GM12878 (cell line): ENCODE data around the gene RBM4B. TPM values are rescaled to one million over a fixed set of nuclear protein-coding genes. Genes with fewer than 3 reads are reported as not detected.

ENCODE experiments used
- BRCA1 ChIP-seq: IDR thresholded peaks from 2 replicates; pipeline ENCODE4 v1.6.1; 2011; ENCODE audit warnings: low read depth, low read length, improper control_type of control experiment
- CEBPB ChIP-seq, 2 experiments: fragments of 150-350 bp in 1 of 2; IDR thresholded peaks; 2 replicates each; pipeline ENCODE4 v1.6.1; 2012 to 2014; ENCODE audit warnings: low read depth in 2 of 2, low read length in 2 of 2, borderline replicate concordance in 1 of 2, inconsistent platforms in 1 of 2
- CREB1 ChIP-seq: IDR thresholded peaks from 2 replicates; pipeline ENCODE4 v1.6.1; 2012; ENCODE audit warnings: low read depth, mild to moderate bottlenecking, inconsistent platforms
- DPF2 ChIP-seq: fragments of 450-650 bp; IDR thresholded peaks from 2 replicates; pipeline ENCODE4 v1.6.1; 2017; ENCODE audit warnings: mild to moderate bottlenecking
- LARP7 ChIP-seq: fragments of 450-650 bp; IDR thresholded peaks from 2 replicates; pipeline ENCODE4 v1.6.1; 2017; ENCODE audit warnings: mild to moderate bottlenecking
- MXI1 ChIP-seq: fragments of 150-350 bp; IDR thresholded peaks from 2 replicates; pipeline ENCODE4 v1.6.1; 2011; ENCODE audit warnings: low read depth, mild to moderate bottlenecking, inconsistent platforms, low read length, improper control_type of control experiment
- MYC ChIP-seq: IDR thresholded peaks from 2 replicates; pipeline ENCODE4 v1.6.1; 2011; ENCODE audit warnings: mild to moderate bottlenecking, low read length, moderate library complexity, inconsistent platforms; ENCODE audit not compliant: insufficient read depth, insufficient replicate concordance, insufficient read length, severe bottlenecking
- NBN ChIP-seq: fragments of 450-650 bp; IDR thresholded peaks from 2 replicates; pipeline ENCODE4 v1.6.1; 2016
- NFIC ChIP-seq: IDR thresholded peaks from 2 replicates; pipeline ENCODE4 v1.6.1; 2012; ENCODE audit warnings: low read depth, mild to moderate bottlenecking, inconsistent platforms, low read length, moderate library complexity
- PML ChIP-seq: IDR thresholded peaks from 2 replicates; pipeline ENCODE4 v1.6.1; 2012; ENCODE audit warnings: low read length, inconsistent platforms
- POLR2AphosphoS5 ChIP-seq: IDR thresholded peaks from 2 replicates; pipeline ENCODE4 v1.6.1; 2011; ENCODE audit warnings: mild to moderate bottlenecking, low read length, inconsistent platforms
- RCOR1 ChIP-seq: conservative IDR thresholded peaks from 2 replicates; pipeline ENCODE4 v1.6.1; 2012; ENCODE audit warnings: low read depth, low read length, improper control_type of control experiment
- RELA ChIP-seq: fragments of 450-650 bp; IDR thresholded peaks from 2 replicates; pipeline ENCODE4 v1.8.0; 2014; ENCODE audit warnings: borderline replicate concordance; ENCODE audit not compliant: partially characterized antibody
- RUNX3 ChIP-seq: IDR thresholded peaks from 2 replicates; pipeline ENCODE4 v1.6.1; 2012; ENCODE audit warnings: low read length, inconsistent platforms
- SIN3A ChIP-seq: IDR thresholded peaks from 2 replicates; pipeline ENCODE4 v1.6.1; 2012; ENCODE audit warnings: low read depth, low read length, improper control_type of control experiment
- SMAD5 ChIP-seq: IDR thresholded peaks from 2 replicates; pipeline ENCODE4 v1.6.1; 2016; ENCODE audit warnings: antibody characterized with exemption, low read depth
- SP1 ChIP-seq: IDR thresholded peaks from one replicate; pipeline ENCODE4 v1.6.1; 2011; ENCODE audit warnings: low read depth, low read length
- SRF ChIP-seq, 2 experiments: IDR thresholded peaks; 2 replicates each; pipeline ENCODE4 v1.6.1; 2011; ENCODE audit warnings: low read depth in 2 of 2, low read length in 2 of 2, mild to moderate bottlenecking in 1 of 2, moderate library complexity in 1 of 2
- TBL1XR1 ChIP-seq: IDR thresholded peaks from 2 replicates; pipeline ENCODE4 v1.6.1; 2012; ENCODE audit warnings: low read depth, low read length, improper control_type of control experiment
- TCF3 ChIP-seq: IDR thresholded peaks from 2 replicates; pipeline ENCODE4 v1.6.1; 2012; ENCODE audit warnings: low read depth, mild to moderate bottlenecking, low read length, borderline replicate concordance; ENCODE audit not compliant: insufficient read depth
- ZBED1 ChIP-seq: IDR thresholded peaks from 2 replicates; pipeline ENCODE4 v1.6.1; 2016; ENCODE audit warnings: borderline replicate concordance
- ZNF207 ChIP-seq: fragments of 450-650 bp; IDR thresholded peaks from 2 replicates; pipeline ENCODE4 v1.6.1; 2014; ENCODE audit warnings: antibody characterized with exemption, mild to moderate bottlenecking, borderline replicate concordance
- ZNF217 ChIP-seq: fragments of 450-650 bp; IDR thresholded peaks from 2 replicates; pipeline ENCODE4 v1.6.1; 2017; ENCODE audit warnings: antibody characterized with exemption, mild to moderate bottlenecking
- ZSCAN29 ChIP-seq: fragments of 450-650 bp; IDR thresholded peaks from 2 replicates; pipeline ENCODE4 v1.6.1; 2017; ENCODE audit warnings: mild to moderate bottlenecking, moderate library complexity
- ZZZ3 ChIP-seq: IDR thresholded peaks from 2 replicates; pipeline ENCODE4 v1.6.1; 2011; ENCODE audit warnings: low read depth; ENCODE audit not compliant: control insufficient read depth, insufficient read length
- polyA plus RNA-seq, 11 experiments: library from polyadenylated mRNA; depleted of rRNA in 4 of 11; unstranded in 6 of 11; stranded (reverse) in 5 of 11; fragments of >200 nt; fragmentation: Nextera tagmentation in 4 of 11; fragmentation: Illumina TruSeq in 1 of 11; extraction: Ambion mirVana in 4 of 11; extraction: Trizol in 1 of 11; gene quantifications; 1 replicate in 1 of 11; 2 replicates in 10 of 11; pipeline versions ENCODE4 v1.2.1 to v1.2.3, GENCODE V29; 2011 to 2016; ENCODE audit warnings: inconsistent platforms in 2 of 11, missing spikeins in 2 of 11, low read depth in 1 of 11
- total RNA-seq, 4 experiments: library from RNA; depleted of rRNA in 3 of 4; stranded (reverse); fragments of >200 nt in 3 of 4; fragmentation: Illumina TruSeq in 1 of 4; extraction: Trizol in 1 of 4; gene quantifications; 2 replicates each; pipeline versions ENCODE4 v1.2.1 to v1.2.3, GENCODE V29; 2013 to 2021
- TF ChIP-seq, protein P1 (sequence below): IDR thresholded peaks from 2 replicates; pipeline ENCODE4 v1.6.1; 2011; ENCODE audit warnings: borderline replicate concordance, low read depth, mild to moderate bottlenecking, moderate library complexity, low read length; ENCODE audit not compliant: insufficient read depth, poor library complexity, severe bottlenecking
- TF ChIP-seq, protein P2 (sequence below): IDR thresholded peaks from 2 replicates; pipeline ENCODE4 v1.6.1; 2012; ENCODE audit warnings: low read depth, low read length, improper control_type of control experiment
- TF ChIP-seq, protein P3 (sequence below): fragments of 450-650 bp; IDR thresholded peaks from 2 replicates; pipeline ENCODE4 v1.6.1; 2016; ENCODE audit warnings: mild to moderate bottlenecking

The RBM4B gene
- total and polyA plus RNA-seq, 10 of the 15 experiments (the other 5 are each of a cell fraction or from before 2014, with no cell fraction given), result 16.1 to 37.0 (median 21.6) TPM

DNA sequence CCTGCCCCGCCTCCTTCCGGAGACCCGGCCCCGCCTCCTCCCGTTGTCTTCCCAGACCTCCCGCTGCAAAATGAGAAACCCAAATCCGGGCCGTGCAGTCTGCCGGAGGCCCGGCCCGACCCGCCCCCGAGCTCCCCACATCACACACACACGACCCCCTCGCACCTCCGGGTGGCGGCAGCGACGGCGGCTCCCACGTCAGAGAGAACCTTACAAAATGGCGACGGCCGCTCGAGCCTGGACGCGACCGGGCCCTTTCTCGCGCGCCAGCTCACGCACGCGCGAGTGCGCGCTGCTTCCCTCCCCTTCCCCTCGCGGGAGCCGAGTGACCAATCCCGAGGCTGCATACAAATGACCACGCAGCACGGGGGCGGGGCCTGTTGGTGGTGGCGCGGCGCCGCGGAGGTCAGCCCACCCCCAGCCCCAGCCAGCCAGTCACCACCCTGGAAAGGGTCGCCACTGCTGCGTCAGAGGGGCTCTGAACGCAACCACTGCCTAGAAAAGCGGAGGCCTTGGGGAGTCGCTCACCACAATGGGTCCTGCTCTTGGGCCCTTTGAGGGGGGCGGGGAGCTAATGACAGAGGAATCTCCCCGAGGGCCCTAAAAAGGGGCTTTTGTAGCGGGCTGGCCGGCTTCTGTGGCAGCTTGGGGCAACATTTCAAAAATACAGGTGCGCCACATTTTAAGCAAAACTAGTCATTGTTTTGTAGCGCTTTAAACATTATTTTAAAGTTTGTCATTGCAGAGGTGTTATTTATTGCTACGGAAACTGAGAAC, at the start of gene RBM4B (continued):
- TF ChIP-seq, protein P1, sequence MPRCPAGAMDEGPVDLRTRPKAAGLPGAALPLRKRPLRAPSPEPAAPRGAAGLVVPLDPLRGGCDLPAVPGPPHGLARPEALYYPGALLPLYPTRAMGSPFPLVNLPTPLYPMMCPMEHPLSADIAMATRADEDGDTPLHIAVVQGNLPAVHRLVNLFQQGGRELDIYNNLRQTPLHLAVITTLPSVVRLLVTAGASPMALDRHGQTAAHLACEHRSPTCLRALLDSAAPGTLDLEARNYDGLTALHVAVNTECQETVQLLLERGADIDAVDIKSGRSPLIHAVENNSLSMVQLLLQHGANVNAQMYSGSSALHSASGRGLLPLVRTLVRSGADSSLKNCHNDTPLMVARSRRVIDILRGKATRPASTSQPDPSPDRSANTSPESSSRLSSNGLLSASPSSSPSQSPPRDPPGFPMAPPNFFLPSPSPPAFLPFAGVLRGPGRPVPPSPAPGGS, result peak; percentile 95
- TF ChIP-seq ZNF207, result no peak
- TF ChIP-seq RELA, result peak; percentile 67
- no peak for TF ChIP-seq ZNF217
- no peak for TF ChIP-seq CEBPB (IDR thresholded peaks at IDR 0.05; ENCODE audit: borderline replicate concordance in 1 of 2, low read depth in 2 of 2, low read length in 2 of 2)
- TF ChIP-seq ZZZ3, result no peak
- TF ChIP-seq, protein P2, sequence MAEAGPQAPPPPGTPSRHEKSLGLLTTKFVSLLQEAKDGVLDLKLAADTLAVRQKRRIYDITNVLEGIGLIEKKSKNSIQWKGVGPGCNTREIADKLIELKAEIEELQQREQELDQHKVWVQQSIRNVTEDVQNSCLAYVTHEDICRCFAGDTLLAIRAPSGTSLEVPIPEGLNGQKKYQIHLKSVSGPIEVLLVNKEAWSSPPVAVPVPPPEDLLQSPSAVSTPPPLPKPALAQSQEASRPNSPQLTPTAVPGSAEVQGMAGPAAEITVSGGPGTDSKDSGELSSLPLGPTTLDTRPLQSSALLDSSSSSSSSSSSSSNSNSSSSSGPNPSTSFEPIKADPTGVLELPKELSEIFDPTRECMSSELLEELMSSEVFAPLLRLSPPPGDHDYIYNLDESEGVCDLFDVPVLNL, result peak; percentile 76
- no peak for TF ChIP-seq ZSCAN29
- peak; percentile 49; the same call in 1 of the 2 replicates for TF ChIP-seq DPF2
- peak; percentile 68; the same call in 1 of the 2 replicates for TF ChIP-seq SIN3A
- TF ChIP-seq RCOR1, result no peak
- TF ChIP-seq NBN, result peak; percentile 67; the same call in 1 of the 2 replicates
- peak; percentile 81; the same call in 1 of the 2 replicates for TF ChIP-seq PML
- TF ChIP-seq TBL1XR1, result no peak
- peak; percentile 68; the same call in 1 of the 2 replicates for TF ChIP-seq SMAD5
- TF ChIP-seq MXI1, result peak; percentile 99
- no peak for TF ChIP-seq MYC
- 0 out of 2 replicates have a peak, but pooled peaks have one; percentile 17 for TF ChIP-seq TCF3
- peak; percentile 71 for TF ChIP-seq BRCA1
- no peak for TF ChIP-seq ZBED1
- peak; percentile 51 for TF ChIP-seq RUNX3
- TF ChIP-seq, protein P3, sequence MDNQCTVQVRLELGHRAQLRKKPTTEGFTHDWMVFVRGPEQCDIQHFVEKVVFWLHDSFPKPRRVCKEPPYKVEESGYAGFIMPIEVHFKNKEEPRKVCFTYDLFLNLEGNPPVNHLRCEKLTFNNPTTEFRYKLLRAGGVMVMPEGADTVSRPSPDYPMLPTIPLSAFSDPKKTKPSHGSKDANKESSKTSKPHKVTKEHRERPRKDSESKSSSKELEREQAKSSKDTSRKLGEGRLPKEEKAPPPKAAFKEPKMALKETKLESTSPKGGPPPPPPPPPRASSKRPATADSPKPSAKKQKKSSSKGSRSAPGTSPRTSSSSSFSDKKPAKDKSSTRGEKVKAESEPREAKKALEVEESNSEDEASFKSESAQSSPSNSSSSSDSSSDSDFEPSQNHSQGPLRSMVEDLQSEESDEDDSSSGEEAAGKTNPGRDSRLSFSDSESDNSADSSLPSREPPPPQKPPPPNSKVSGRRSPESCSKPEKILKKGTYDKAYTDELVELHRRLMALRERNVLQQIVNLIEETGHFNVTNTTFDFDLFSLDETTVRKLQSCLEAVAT, result 0 out of 2 replicates have a peak, but pooled peaks have one; percentile 31
- TF ChIP-seq CREB1, result peak; percentile 88
- TF ChIP-seq LARP7, result no peak
- TF ChIP-seq POLR2AphosphoS5, result peak; percentile 92
- no peak for TF ChIP-seq SRF (IDR thresholded peaks at IDR 0.05; ENCODE audit: low read depth in 2 of 2, low read length in 2 of 2)
- TF ChIP-seq NFIC, result no peak
- peak; percentile 76 for TF ChIP-seq SP1
